Measurements from ENCODE around the gene FNDC3B.

FNDC3B gene

DNA sequence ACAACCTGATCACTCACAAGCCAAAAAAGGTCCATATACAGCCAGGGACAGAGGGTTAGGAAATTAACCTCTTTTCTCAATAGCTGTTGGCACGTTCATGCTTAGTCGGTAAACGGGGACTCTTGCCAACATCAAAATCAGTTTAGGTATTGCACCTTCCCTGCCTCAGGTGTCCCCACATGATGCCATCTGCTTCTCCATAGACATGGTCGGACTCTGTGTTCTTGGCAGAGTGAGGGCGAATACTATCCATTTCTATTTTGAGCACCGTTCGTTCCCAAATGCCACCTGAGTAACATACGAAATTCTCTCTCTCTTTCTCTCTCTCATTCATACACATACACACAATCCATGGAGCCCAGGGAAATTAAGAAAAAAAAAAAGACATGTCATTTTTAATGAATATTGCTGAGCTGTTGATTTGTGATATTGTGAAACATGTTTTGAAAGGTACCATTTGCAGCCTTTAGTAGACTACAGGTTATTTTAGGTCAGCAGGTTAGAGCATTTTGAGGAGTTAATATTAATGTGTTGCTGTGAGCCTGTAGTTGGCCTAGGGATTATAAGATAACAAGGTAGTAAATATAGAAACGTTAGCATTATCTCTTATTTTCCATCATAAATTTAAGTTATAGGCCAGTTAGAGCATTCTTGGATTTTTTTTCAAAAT lies 330.3 kb downstream of the FNDC3B start:
- H3K4me3 ChIP-seq (ENCODE audit: low read depth, low read length): no peak overlapping the region
- DNase-seq (ENCODE audit: low read depth): no peak
- TF ChIP-seq CTCF (IDR thresholded peaks at IDR 0.05; ENCODE audit: low read depth, low read length, missing control alignments): no peak
- in situ Hi-C loops (cut with HindIII; ENCODE audit: low sequenced_read_pairs): loop anchor here (25.0 kb wide), 1 partner anchor 293 kb away; no protein-coding TSS in a partner anchor

- in situ Hi-C loops (cut with HindIII; ENCODE audit: low sequenced_read_pairs): loop anchor here (25.0 kb wide), 1 partner anchor 292 kb away; no protein-coding TSS in a partner anchor
- no peak for TF ChIP-seq CTCF (IDR thresholded peaks at IDR 0.05; ENCODE audit: low read depth, low read length, missing control alignments)
- H3K4me3 ChIP-seq (ENCODE audit: low read depth, low read length): no peak overlapping the region
- DNase-seq (ENCODE audit: low read depth): no peak
These were observed 331.0 kb downstream of the FNDC3B start for GRCh38 chr3:172370419-172370818.

DNA sequence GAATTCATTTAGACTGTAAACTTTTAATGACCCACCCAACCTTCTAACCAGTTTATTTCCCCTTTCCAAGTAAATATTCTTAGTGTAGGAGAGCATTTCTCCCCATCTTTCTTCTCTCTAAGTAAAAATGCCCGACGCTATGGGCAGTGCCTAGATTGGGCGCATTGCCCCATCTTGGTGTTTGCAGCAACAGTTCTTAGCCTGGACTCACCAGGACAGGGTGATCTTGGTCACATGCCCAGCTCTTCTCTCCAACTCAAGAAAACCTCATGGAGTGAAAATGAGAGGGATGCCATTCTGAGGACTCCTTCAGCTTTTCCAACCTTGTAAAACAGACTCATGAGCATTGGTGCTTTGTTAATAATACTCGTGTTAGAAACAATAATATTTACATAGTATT lies 332.2 kb downstream of the FNDC3B start:
- no peak for TF ChIP-seq CTCF (IDR thresholded peaks at IDR 0.05; ENCODE audit: low read depth, low read length, missing control alignments)

GRCh38 chr3:172372895-172373294 lies 333.5 kb downstream of the FNDC3B start:
- in situ Hi-C loops (cut with HindIII; ENCODE audit: low sequenced_read_pairs): loop anchor here (25.0 kb wide), 1 partner anchor 289 kb away; no protein-coding TSS in a partner anchor
- H3K4me3 ChIP-seq (ENCODE audit: low read depth, low read length): no peak overlapping the region
- TF ChIP-seq CTCF (IDR thresholded peaks at IDR 0.05; ENCODE audit: low read depth, low read length, missing control alignments): no peak
- DNase-seq (ENCODE audit: low read depth): no peak

More for the DNA sequence above, 332.2 kb downstream of the FNDC3B start:
- H3K4me3 ChIP-seq (ENCODE audit: low read depth, low read length): no peak overlapping the region
- no peak for DNase-seq (ENCODE audit: low read depth)
- in situ Hi-C loops (cut with HindIII; ENCODE audit: low sequenced_read_pairs): loop anchor here (25.0 kb wide), 1 partner anchor 291 kb away; no protein-coding TSS in a partner anchor

DNA sequence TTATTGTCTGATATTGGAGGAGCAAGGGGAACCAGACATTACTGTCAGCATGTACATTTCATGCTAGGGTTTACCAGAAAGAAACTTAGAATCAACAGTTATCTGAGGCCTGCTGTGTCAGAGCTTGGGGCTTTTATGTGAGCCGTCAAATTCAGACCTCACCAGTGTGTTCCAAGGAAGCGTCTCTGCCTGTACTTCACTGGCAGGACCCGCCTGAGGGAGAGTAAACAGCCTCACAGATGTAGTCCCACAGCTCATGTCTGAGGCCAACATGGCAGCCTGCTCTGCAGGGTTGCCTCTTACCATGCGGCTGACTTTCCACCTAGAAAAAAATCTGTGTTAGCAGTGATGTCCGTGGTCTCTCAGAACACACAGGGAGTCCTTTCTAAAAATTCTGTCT lies 334.5 kb downstream of the FNDC3B start:
- no peak for TF ChIP-seq CTCF (IDR thresholded peaks at IDR 0.05; ENCODE audit: low read depth, low read length, missing control alignments)
- no peak overlapping the region for H3K4me3 ChIP-seq (ENCODE audit: low read depth, low read length)
- in situ Hi-C loops (cut with HindIII; ENCODE audit: low sequenced_read_pairs): loop anchor here (25.0 kb wide), 1 partner anchor 288 kb away; no protein-coding TSS in a partner anchor
- no peak for DNase-seq (ENCODE audit: low read depth)

GRCh38 chr3:172375206-172375850 lies 335.9 kb downstream of the FNDC3B start:
- in situ Hi-C loops (cut with HindIII; ENCODE audit: low sequenced_read_pairs): no loop called here

More at GRCh38 chr3:172375206-172375850, 335.9 kb downstream of the FNDC3B start:
- no peak for DNase-seq (ENCODE audit: low read depth)
- H3K4me3 ChIP-seq (ENCODE audit: low read depth, low read length): no peak overlapping the region
- no peak for TF ChIP-seq CTCF (IDR thresholded peaks at IDR 0.05; ENCODE audit: low read depth, low read length, missing control alignments)

Data from astrocyte of the cerebellum (primary cell).